H9 (cell line): ENCODE results near the gene KRTAP10-5. TPM values are rescaled to one million over a fixed set of nuclear protein-coding genes. Genes with fewer than 3 reads are reported as not detected.

Experiments used
- DNase-seq: peaks from one replicate; pipeline ENCODE4 v3.0.0-alpha.2; 2017
- H2AFZ ChIP-seq: one replicate; pipeline ENCODE4 v1.6.1; 2013; ENCODE audit warnings: mild to moderate bottlenecking, low read length, control low read depth, moderate library complexity
- H2AK5ac ChIP-seq: 2 replicates; pipeline ENCODE4 v1.6.1; 2013; ENCODE audit warnings: low read length, control low read depth, mixed read lengths; ENCODE audit not compliant: insufficient read length
- H2BK120ac ChIP-seq: one replicate; pipeline ENCODE4 v1.6.1; 2013; ENCODE audit warnings: low read depth, mild to moderate bottlenecking, low read length, control low read depth, inconsistent platforms; ENCODE audit not compliant: poor library complexity, severe bottlenecking
- H2BK12ac ChIP-seq: 2 replicates; pipeline ENCODE4 v1.6.1; 2013; ENCODE audit warnings: low read length, control low read depth, mixed read lengths, low read depth; ENCODE audit not compliant: insufficient read length
- H2BK15ac ChIP-seq: 2 replicates; pipeline ENCODE4 v1.6.1; 2013; ENCODE audit warnings: low read depth, low read length, control low read depth
- H2BK20ac ChIP-seq: one replicate; pipeline ENCODE4 v1.6.1; 2013; ENCODE audit warnings: low read depth, mild to moderate bottlenecking, low read length, control low read depth, inconsistent platforms; ENCODE audit not compliant: poor library complexity, severe bottlenecking
- H2BK5ac ChIP-seq: 2 replicates; pipeline ENCODE4 v1.6.1; 2013; ENCODE audit warnings: low read length, control low read depth, mixed read lengths; ENCODE audit not compliant: insufficient read length
- H3K14ac ChIP-seq: 2 replicates; pipeline ENCODE4 v1.6.1; 2013; ENCODE audit warnings: low read length, control low read depth; ENCODE audit not compliant: insufficient read depth
- H3K18ac ChIP-seq: 2 replicates; pipeline ENCODE4 v1.6.1; 2013; ENCODE audit warnings: low read depth, mild to moderate bottlenecking, mixed read lengths, low read length, control low read depth; ENCODE audit not compliant: insufficient read length
- H3K23ac ChIP-seq: 2 replicates; pipeline ENCODE4 v1.6.1; 2013; ENCODE audit warnings: low read length, control low read depth, mixed read lengths, low read depth; ENCODE audit not compliant: insufficient read length
- H3K23me2 ChIP-seq: 2 replicates; pipeline ENCODE4 v1.6.1; 2013; ENCODE audit warnings: low read depth, mild to moderate bottlenecking, mixed read lengths, low read length, control low read depth; ENCODE audit not compliant: insufficient read length, poor library complexity, severe bottlenecking
- H3K27ac ChIP-seq: 2 replicates; pipeline ENCODE4 v1.5.1; 2013; ENCODE audit warnings: low read length, control low read depth, mixed read lengths, low read depth; ENCODE audit not compliant: insufficient read length
- H3K27me3 ChIP-seq: 2 replicates; pipeline ENCODE4 v1.6.1; 2013; ENCODE audit warnings: low read length, control low read depth, inconsistent platforms; ENCODE audit not compliant: insufficient read depth
- H3K4ac ChIP-seq: 2 replicates; pipeline ENCODE4 v1.6.1; 2013; ENCODE audit warnings: low read depth, mild to moderate bottlenecking, control low read depth, inconsistent platforms, low read length, moderate library complexity
- H3K4me1 ChIP-seq: 2 replicates; pipeline ENCODE4 v1.6.1; 2013; ENCODE audit warnings: low read length, control low read depth, inconsistent platforms; ENCODE audit not compliant: insufficient read depth
- H3K4me2 ChIP-seq: 2 replicates; pipeline ENCODE4 v1.6.1; 2013; ENCODE audit warnings: low read length, control low read depth, mixed read lengths; ENCODE audit not compliant: insufficient read length, insufficient read depth
- H3K56ac ChIP-seq: 2 replicates; pipeline ENCODE4 v1.6.1; 2013; ENCODE audit warnings: low read depth, mild to moderate bottlenecking, mixed read lengths, low read length, control low read depth; ENCODE audit not compliant: insufficient read length
- H3K79me1 ChIP-seq: 2 replicates; pipeline ENCODE4 v1.6.1; 2013; ENCODE audit warnings: low read depth, mild to moderate bottlenecking, moderate library complexity, low read length, control low read depth, inconsistent platforms; ENCODE audit not compliant: insufficient read depth, poor library complexity, severe bottlenecking
- H3K79me2 ChIP-seq: 2 replicates; pipeline ENCODE4 v1.6.1; 2013; ENCODE audit warnings: low read length, control low read depth, inconsistent platforms; ENCODE audit not compliant: insufficient read depth
- H3K9ac ChIP-seq: 2 replicates; pipeline ENCODE4 v1.6.1; 2013; ENCODE audit warnings: low read length, control low read depth, mixed read lengths; ENCODE audit not compliant: insufficient read length; ENCODE audit errors: extremely low read depth
- H3K9me3 ChIP-seq: one replicate; pipeline ENCODE4 v1.6.1; 2013; ENCODE audit warnings: low read depth, low read length, inconsistent platforms; ENCODE audit not compliant: control insufficient read depth
- H3T11ph ChIP-seq: one replicate; pipeline ENCODE4 v1.6.1; 2013; ENCODE audit warnings: mild to moderate bottlenecking, low read length, control low read depth, inconsistent platforms
- H4K20me1 ChIP-seq: one replicate; pipeline ENCODE4 v1.6.1; 2013; ENCODE audit not compliant: control insufficient read depth, insufficient read length, insufficient read depth
- H4K5ac ChIP-seq: 2 replicates; pipeline ENCODE4 v1.6.1; 2013; ENCODE audit warnings: low read depth, mild to moderate bottlenecking, mixed read lengths, low read length, control low read depth; ENCODE audit not compliant: insufficient read length
- H4K8ac ChIP-seq: replicated peaks from 2 replicates; pipeline ENCODE4 v1.6.1; 2013; ENCODE audit warnings: low read length, control low read depth, mixed read lengths, low read depth; ENCODE audit not compliant: insufficient read length
- H4K91ac ChIP-seq: 2 replicates; pipeline ENCODE4 v1.6.1; 2013; ENCODE audit warnings: low read depth, mild to moderate bottlenecking, moderate library complexity, mixed read lengths, low read length, control low read depth; ENCODE audit not compliant: insufficient read length
- H3K27ac Mint-ChIP-seq, 3 experiments: 2 replicates in 2 of 3; 3 replicates in 1 of 3; pipeline ENCODE4 v1.8.0; 2020 to 2021; ENCODE audit warnings: mixed read lengths in 3 of 3, mild to moderate bottlenecking in 1 of 3, moderate library complexity in 1 of 3
- H3K27me3 Mint-ChIP-seq: 2 replicates; pipeline ENCODE4 v1.8.0; 2021; ENCODE audit warnings: low read depth, mild to moderate bottlenecking, moderate library complexity, mixed read lengths
- H3K36me3 Mint-ChIP-seq, 3 experiments: 2 replicates in 2 of 3; 3 replicates in 1 of 3; pipeline ENCODE4 v1.8.0; 2020 to 2021; ENCODE audit warnings: low read depth in 3 of 3, mixed read lengths in 3 of 3; ENCODE audit not compliant: insufficient read depth in 1 of 3
- H3K4me1 Mint-ChIP-seq, 2 experiments: 2 replicates each; pipeline ENCODE4 v1.8.0; 2020; ENCODE audit warnings: mixed read lengths in 2 of 2
- H3K4me3 Mint-ChIP-seq, 2 experiments: 2 replicates in 1 of 2; 3 replicates in 1 of 2; pipeline ENCODE4 v1.8.0; 2020 to 2021; ENCODE audit warnings: mild to moderate bottlenecking in 2 of 2, mixed read lengths in 2 of 2, moderate library complexity in 1 of 2
- H3K9me3 Mint-ChIP-seq, 2 experiments: 2 replicates in 1 of 2; 3 replicates in 1 of 2; pipeline ENCODE4 v1.8.0; 2020; ENCODE audit warnings: mild to moderate bottlenecking in 2 of 2, mixed read lengths in 2 of 2, moderate library complexity in 1 of 2
- whole genome bisulfite sequencing: extraction: QIAGEN DNeasy Blood & Tissue Kit; methylation state at CpG from one replicate; pipeline ENCODE4 v1.1.7; 2013; ENCODE audit warnings: missing lambda C conversion rate, low lambda C conversion rate, mixed read lengths; ENCODE audit not compliant: insufficient read length; ENCODE audit errors: extremely low coverage; 5-methylcytosine and 5-hydroxymethylcytosine counted together
- total RNA-seq: library from RNA; stranded (reverse); gene quantifications from 2 replicates; pipeline ENCODE4 v1.2.1, GENCODE V29; 2021
- TF ChIP-seq, protein P1 (sequence below): fragments of 200-600 bp; sonication (generic); conservative IDR thresholded peaks from 3 replicates; pipeline ENCODE4 v1.8.0; 2021; ENCODE audit warnings: antibody characterized with exemption, mild to moderate bottlenecking

KRTAP10-5 gene
- total RNA-seq, 1 experiment from 2014 or later, result not detected

GRCh38 chr21:44612029-44612486 lies 31.7 kb upstream of the KRTAP10-5 start, which contains the start of gene KRTAP10-8:
TSS of gene KRTAP10-8 (plus strand) at chr21:44612079. CDS start at chr21:44612101, 22 bp downstream.
- H4K20me1 ChIP-seq, result no peaks in the 10 kb centered on the region
- H4K91ac ChIP-seq, result no peak within 1 kb of the TSS
- H2BK5ac ChIP-seq, result no peak within 1 kb of the TSS
- no peak within 1 kb of the TSS for H3K56ac ChIP-seq
- TF ChIP-seq, protein P1, sequence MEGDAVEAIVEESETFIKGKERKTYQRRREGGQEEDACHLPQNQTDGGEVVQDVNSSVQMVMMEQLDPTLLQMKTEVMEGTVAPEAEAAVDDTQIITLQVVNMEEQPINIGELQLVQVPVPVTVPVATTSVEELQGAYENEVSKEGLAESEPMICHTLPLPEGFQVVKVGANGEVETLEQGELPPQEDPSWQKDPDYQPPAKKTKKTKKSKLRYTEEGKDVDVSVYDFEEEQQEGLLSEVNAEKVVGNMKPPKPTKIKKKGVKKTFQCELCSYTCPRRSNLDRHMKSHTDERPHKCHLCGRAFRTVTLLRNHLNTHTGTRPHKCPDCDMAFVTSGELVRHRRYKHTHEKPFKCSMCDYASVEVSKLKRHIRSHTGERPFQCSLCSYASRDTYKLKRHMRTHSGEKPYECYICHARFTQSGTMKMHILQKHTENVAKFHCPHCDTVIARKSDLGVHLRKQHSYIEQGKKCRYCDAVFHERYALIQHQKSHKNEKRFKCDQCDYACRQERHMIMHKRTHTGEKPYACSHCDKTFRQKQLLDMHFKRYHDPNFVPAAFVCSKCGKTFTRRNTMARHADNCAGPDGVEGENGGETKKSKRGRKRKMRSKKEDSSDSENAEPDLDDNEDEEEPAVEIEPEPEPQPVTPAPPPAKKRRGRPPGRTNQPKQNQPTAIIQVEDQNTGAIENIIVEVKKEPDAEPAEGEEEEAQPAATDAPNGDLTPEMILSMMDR, result no peak
- H3K14ac ChIP-seq, result no peak within 1 kb of the TSS; the same call in 1 of the 2 replicates
- Mint-ChIP-seq H3K9me3 (peaks cover 33 to 37% of the 10 kb centered on the region in 2 experiments), H3K4me3 (no peak within 1 kb of the TSS), H3K4me1 (peaks cover 13 to 22% of the 10 kb centered on the region in 2 experiments), H3K36me3 (peaks cover 8 to 26% (median 21%) of the 10 kb centered on the region in 3 experiments), H3K27me3 (peaks cover 9% of the 10 kb centered on the region), H3K27ac (no peak within 1 kb of the TSS)
- H2BK15ac ChIP-seq, result no peak within 1 kb of the TSS
- H3K9me3 ChIP-seq, result peaks cover 9% of the 10 kb centered on the region
- no peak within 1 kb of the TSS for H2BK12ac ChIP-seq
- no peaks in the 10 kb centered on the region for H3K79me1 ChIP-seq
- H4K5ac ChIP-seq, result no peak within 1 kb of the TSS
- H3K27me3 ChIP-seq, result no peaks in the 10 kb centered on the region
- no peak within 1 kb of the TSS for H3K18ac ChIP-seq
- H3K23me2 ChIP-seq, result no peaks in the 10 kb centered on the region
- H3K9ac ChIP-seq, result no peak within 1 kb of the TSS
- H2BK120ac ChIP-seq, result no peak within 1 kb of the TSS
- no peaks in the 10 kb centered on the region for H3K4me1 ChIP-seq
- H3K4me2 ChIP-seq, result no peak within 1 kb of the TSS
- no peak within 1 kb of the TSS for H2AFZ ChIP-seq
- H2AK5ac ChIP-seq, result no peak within 1 kb of the TSS
- no peak within 1 kb of the TSS for H3K4ac ChIP-seq
- no peak within 1 kb of the TSS for H4K8ac ChIP-seq
- H3K23ac ChIP-seq, result no peak within 1 kb of the TSS
- no peak within 1 kb of the TSS for H2BK20ac ChIP-seq
- H3K79me2 ChIP-seq, result no peaks in the 10 kb centered on the region
- H3K27ac ChIP-seq, result no peak within 1 kb of the TSS
- DNase-seq, result no peak
- H3T11ph ChIP-seq, result no peak within 1 kb of the TSS
- no CpG with 5 or more reads among the region's 8 CpGs for WGBS
